A549 (cell line): Measurements from ENCODE around the gene CTNNA3.

ENCODE experiments used
- E2F6 ChIP-seq: IDR thresholded peaks from 2 replicates; pipeline ENCODE4 v1.6.1; 2012; ENCODE audit warnings: low read depth, borderline replicate concordance
- HDAC2 ChIP-seq: fragments of 200-600 bp; sonication (generic); IDR thresholded peaks from 2 replicates; pipeline ENCODE4 v1.6.1; 2016
- KDM5A ChIP-seq: fragments of 200-600 bp; sonication (generic); IDR thresholded peaks from 2 replicates; pipeline ENCODE4 v1.6.1; 2016; ENCODE audit warnings: antibody characterized with exemption, mild to moderate bottlenecking
- MAFK ChIP-seq: fragments of 450-650 bp; IDR thresholded peaks from 2 replicates; pipeline ENCODE4 v1.6.1; 2014; ENCODE audit not compliant: partially characterized antibody
- POLR2A ChIP-seq: IDR thresholded peaks from 2 replicates; pipeline ENCODE4 v1.6.1; 2012; ENCODE audit warnings: mild to moderate bottlenecking, low read length
- RFX5 ChIP-seq: fragments of 450-650 bp; IDR thresholded peaks from 2 replicates; pipeline ENCODE4 v1.7.1; 2014; ENCODE audit warnings: antibody characterized with exemption, mild to moderate bottlenecking, moderate library complexity
- TF ChIP-seq, protein P1 (sequence below): fragments of >200 bp; sonication (Bioruptor Twin); formaldehyde crosslinking; IDR thresholded peaks from 3 replicates; pipeline ENCODE4 v1.5.1; 2016

- TF ChIP-seq, protein P1, sequence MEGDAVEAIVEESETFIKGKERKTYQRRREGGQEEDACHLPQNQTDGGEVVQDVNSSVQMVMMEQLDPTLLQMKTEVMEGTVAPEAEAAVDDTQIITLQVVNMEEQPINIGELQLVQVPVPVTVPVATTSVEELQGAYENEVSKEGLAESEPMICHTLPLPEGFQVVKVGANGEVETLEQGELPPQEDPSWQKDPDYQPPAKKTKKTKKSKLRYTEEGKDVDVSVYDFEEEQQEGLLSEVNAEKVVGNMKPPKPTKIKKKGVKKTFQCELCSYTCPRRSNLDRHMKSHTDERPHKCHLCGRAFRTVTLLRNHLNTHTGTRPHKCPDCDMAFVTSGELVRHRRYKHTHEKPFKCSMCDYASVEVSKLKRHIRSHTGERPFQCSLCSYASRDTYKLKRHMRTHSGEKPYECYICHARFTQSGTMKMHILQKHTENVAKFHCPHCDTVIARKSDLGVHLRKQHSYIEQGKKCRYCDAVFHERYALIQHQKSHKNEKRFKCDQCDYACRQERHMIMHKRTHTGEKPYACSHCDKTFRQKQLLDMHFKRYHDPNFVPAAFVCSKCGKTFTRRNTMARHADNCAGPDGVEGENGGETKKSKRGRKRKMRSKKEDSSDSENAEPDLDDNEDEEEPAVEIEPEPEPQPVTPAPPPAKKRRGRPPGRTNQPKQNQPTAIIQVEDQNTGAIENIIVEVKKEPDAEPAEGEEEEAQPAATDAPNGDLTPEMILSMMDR, result no peak
- TF ChIP-seq RFX5 (no peak), E2F6 (no peak), POLR2A (no peak), MAFK (no peak), KDM5A (no peak), HDAC2 (no peak)
Observed at GRCh38 chr10:67438605-67439304, 257.2 kb downstream of the CTNNA3 start.
